WTC11 (cell line): ENCODE results near the gene WDFY3. TPM values are rescaled to one million over a fixed set of nuclear protein-coding genes. Genes with fewer than 3 reads are reported as not detected.

ENCODE experiments used
- ATAC-seq: fragments of 200-7000 bp; cut with Tn5 transposase; 2 replicates; pipeline ENCODE4 v1.10.0; 2021; ENCODE audit warnings: mild to moderate bottlenecking, moderate library complexity
- CTCF ChIA-PET: fragments of 300-600 bp; sonication (Branson Sonifier 250); formaldehyde crosslinking; loops from one replicate; lab custom pipeline; 2021; ENCODE audit warnings: antibody characterized with exemption; lab: Charles Lee
- POLR2A ChIA-PET: fragments of 350-600 bp; sonication (Branson Sonifier 250); formaldehyde crosslinking; loops from one replicate; lab custom pipeline; 2021; ENCODE audit warnings: antibody characterized with exemption; lab: Charles Lee
- DNase-seq: peaks from one replicate; pipeline ENCODE4 v3.0.0; 2021; ENCODE audit warnings: low spot score
- H3K27ac Mint-ChIP-seq: 2 replicates; pipeline ENCODE4 v1.8.0; 2021; ENCODE audit warnings: mixed read lengths
- H3K27me3 Mint-ChIP-seq: 2 replicates; pipeline ENCODE4 v1.8.0; 2021; ENCODE audit warnings: low read depth, mild to moderate bottlenecking, moderate library complexity, mixed read lengths
- H3K36me3 Mint-ChIP-seq: 2 replicates; pipeline ENCODE4 v1.8.0; 2021; ENCODE audit warnings: mixed read lengths
- H3K4me1 Mint-ChIP-seq: 2 replicates; pipeline ENCODE4 v1.8.0; 2022; ENCODE audit warnings: mixed read lengths
- H3K4me3 Mint-ChIP-seq: 2 replicates; pipeline ENCODE4 v1.8.0; 2021; ENCODE audit warnings: mild to moderate bottlenecking, moderate library complexity, mixed read lengths
- H3K9me3 Mint-ChIP-seq: 2 replicates; pipeline ENCODE4 v1.8.0; 2021; ENCODE audit warnings: mixed read lengths
- AFF4 ChIP-seq: sonication (generic); formaldehyde crosslinking; IDR thresholded peaks from 2 replicates; pipeline ENCODE4 v1.8.1; 2023; ENCODE audit warnings: mild to moderate bottlenecking, missing genetic modification reagents, borderline replicate concordance
- AR ChIP-seq: fragments of 250-450 bp; sonication (Bioruptor Pico); IDR thresholded peaks from 2 replicates; pipeline ENCODE4 v1.9.0; 2021; ENCODE audit warnings: mild to moderate bottlenecking
- CTCF ChIP-seq: fragments of 200-600 bp; IDR thresholded peaks from 2 replicates; pipeline ENCODE4 v1.8.0; 2022; ENCODE audit warnings: antibody characterized with exemption
- ETV6 ChIP-seq: sonication (generic); formaldehyde crosslinking; IDR thresholded peaks from 2 replicates; pipeline ENCODE4 v1.8.1; 2022; ENCODE audit warnings: mild to moderate bottlenecking, missing genetic modification reagents
- JAZF1 ChIP-seq: fragments of 250-450 bp; sonication (Bioruptor Pico); IDR thresholded peaks from 2 replicates; pipeline ENCODE4 v1.9.0; 2021; ENCODE audit warnings: moderate library complexity, mild to moderate bottlenecking, inconsistent platforms
- KAT7 ChIP-seq: sonication (generic); formaldehyde crosslinking; IDR thresholded peaks from 2 replicates; pipeline ENCODE4 v1.8.1; 2023; ENCODE audit warnings: missing genetic modification reagents, mild to moderate bottlenecking, borderline replicate concordance
- OVOL2 ChIP-seq: fragments of 250-450 bp; sonication (Bioruptor Pico); IDR thresholded peaks from 2 replicates; pipeline ENCODE4 v1.9.0; 2021; ENCODE audit warnings: mild to moderate bottlenecking, borderline replicate concordance
- SMAD4 ChIP-seq: sonication (generic); formaldehyde crosslinking; IDR thresholded peaks from 2 replicates; pipeline ENCODE4 v1.8.0; 2022; ENCODE audit warnings: mild to moderate bottlenecking, missing genetic modification reagents
- SOX15 ChIP-seq: fragments of 250-450 bp; sonication (Bioruptor Pico); IDR thresholded peaks from 2 replicates; pipeline ENCODE4 v1.9.0; 2021; ENCODE audit warnings: mild to moderate bottlenecking
- SP1 ChIP-seq: sonication (generic); formaldehyde crosslinking; conservative IDR thresholded peaks from 2 replicates; pipeline ENCODE4 v1.8.1; 2022; ENCODE audit warnings: missing genetic modification reagents
- TP53 ChIP-seq: sonication (generic); formaldehyde crosslinking; IDR thresholded peaks from 2 replicates; pipeline ENCODE4 v1.8.1; 2023; ENCODE audit warnings: mild to moderate bottlenecking, missing genetic modification reagents
- ZNF232 ChIP-seq: sonication (generic); formaldehyde crosslinking; IDR thresholded peaks from 2 replicates; pipeline ENCODE4 v1.8.0; 2022; ENCODE audit warnings: mild to moderate bottlenecking, missing genetic modification reagents
- ZNF281 ChIP-seq: sonication (generic); formaldehyde crosslinking; IDR thresholded peaks from 2 replicates; pipeline ENCODE4 v1.8.0; 2023; ENCODE audit warnings: mild to moderate bottlenecking, missing genetic modification reagents
- ZNF512 ChIP-seq: sonication (generic); formaldehyde crosslinking; IDR thresholded peaks from 2 replicates; pipeline ENCODE4 v1.8.1; 2022; ENCODE audit warnings: missing genetic modification reagents, borderline replicate concordance
- ZSCAN18 ChIP-seq: fragments of 250-450 bp; sonication (Bioruptor Pico); IDR thresholded peaks from 2 replicates; pipeline ENCODE4 v2.1.2; 2022; ENCODE audit warnings: mild to moderate bottlenecking, moderate library complexity
- total RNA-seq: library from RNA; stranded (reverse); gene quantifications from 3 replicates; pipeline ENCODE4 v1.2.3, GENCODE V29; 2021

The WDFY3 gene
- total RNA-seq, 1 experiment from 2014 or later, result 77.2 TPM

- DNase-seq (no peak), ATAC-seq (no peak)
- CTCF ChIA-PET, result interaction anchor here (0.7 kb wide), 1 partner anchor 836 kb away, joined by 3 read pairs; no protein-coding TSS in a partner anchor
- Mint-ChIP-seq H3K27me3 (no peaks in the 10 kb centered on the region), H3K4me3 (no peak overlapping the region), H3K4me1 (peaks cover 17% of the 10 kb centered on the region), H3K27ac (peak overlapping the region; percentile 67), H3K36me3 (peaks cover 21% of the 10 kb centered on the region), H3K9me3 (no peaks in the 10 kb centered on the region)
- POLR2A ChIA-PET, result no interaction called here
- TF ChIP-seq ZNF232 (CRISPR knock-in tag) (no peak), ZNF281 (CRISPR knock-in tag) (no peak), KAT7 (CRISPR knock-in tag) (no peak), SMAD4 (no peak), JAZF1 (CRISPR knock-in tag) (no peak), SOX15 (CRISPR knock-in tag) (no peak), AFF4 (CRISPR knock-in tag) (no peak)
Observed at GRCh38 chr4:84849051-84849640, 117.3 kb downstream of the WDFY3 start.

- ChIA-PET CTCF (no interaction called here), POLR2A (interaction anchor here (0.6 kb wide), 1 partner anchor 84 kb away, joined by 3 read pairs; no protein-coding TSS in a partner anchor)
- DNase-seq (no peak), ATAC-seq (no peak)
- Mint-ChIP-seq H3K4me1 (peaks cover 20% of the 10 kb centered on the region), H3K4me3 (no peak overlapping the region), H3K27me3 (no peaks in the 10 kb centered on the region)
- TF ChIP-seq ETV6 (CRISPR knock-in tag) (no peak), SP1 (CRISPR knock-in tag) (no peak)
- TF ChIP-seq, all 79 proteins: peak for 0
- Mint-ChIP-seq H3K36me3 (peaks cover 21% of the 10 kb centered on the region), H3K27ac (no peak overlapping the region), H3K9me3 (no peaks in the 10 kb centered on the region)
Observed at GRCh38 chr4:84848432-84848831, 118.1 kb downstream of the WDFY3 start.

- Mint-ChIP-seq H3K9me3 (no peaks in the 10 kb centered on the region), H3K36me3 (peaks cover 21% of the 10 kb centered on the region), H3K4me1 (peaks cover 20% of the 10 kb centered on the region), H3K27me3 (no peaks in the 10 kb centered on the region)
- CTCF ChIA-PET, result no interaction called here
- TF ChIP-seq OVOL2 (no peak), ZNF512 (CRISPR knock-in tag) (no peak), ZSCAN18 (no peak), AR (no peak), CTCF (no peak), TP53 (no peak)
- TF ChIP-seq, all 79 proteins: peak for 0
- POLR2A ChIA-PET, result no interaction called here
- ATAC-seq, result no peak
- no peak overlapping the region for H3K4me3 Mint-ChIP-seq
- DNase-seq, result no peak
- no peak overlapping the region for H3K27ac Mint-ChIP-seq
Observed at GRCh38 chr4:84847978-84848377, 118.5 kb downstream of the WDFY3 start.
